Measurements from ENCODE around the gene CD22. TPM values are rescaled to one million over a fixed set of nuclear protein-coding genes. Genes with fewer than 3 reads are reported as not detected.

CD22 gene
- total and polyA plus RNA-seq, 4 donors: 0.15 to 4.1 (median 1.3) TPM

DNA sequence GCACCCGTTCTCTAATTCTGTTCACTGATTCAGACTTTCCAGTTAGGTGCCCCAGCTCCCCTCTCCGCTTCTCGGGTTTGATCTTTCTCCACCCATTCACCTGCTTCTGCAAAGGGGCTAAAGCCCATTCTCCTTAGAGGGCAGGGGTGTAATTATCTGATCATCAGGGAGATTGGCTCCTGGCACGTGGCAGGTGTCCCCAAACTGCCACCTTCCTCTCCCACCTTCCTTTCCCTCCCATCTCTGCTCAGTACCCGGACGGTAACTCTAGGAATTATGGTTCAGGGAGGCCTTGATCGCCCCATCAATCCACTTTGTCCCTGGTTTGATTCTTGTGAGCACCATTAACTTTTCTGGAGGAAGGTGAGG lies 18.9 kb downstream of the CD22 start:
- no peak for DNase-seq (ENCODE audit: low spot score)
- Histone ChIP-seq H3K9ac (ENCODE audit: low read depth in 1 of 2, low read length in 2 of 2) (no peak overlapping the region), H3K4me3 (ENCODE audit: low read depth in 1 of 3, low read length in 3 of 3) (no peak overlapping the region), H3K27me3 (ENCODE audit: control insufficient read depth in 4 of 4, insufficient read depth in 4 of 4, low read length in 3 of 4) (peaks cover 0 to 3% (median 0%) of the 10 kb centered on the region in 4 donors), H3K9me3 (ENCODE audit: control insufficient read depth in 4 of 4, low read length in 3 of 4) (no peaks in the 10 kb centered on the region), H3K4me1 (ENCODE audit: control insufficient read depth in 4 of 4, insufficient read depth in 4 of 4, low read length in 3 of 4) (peaks cover 0 to 2% (median 1%) of the 10 kb centered on the region in 4 donors), H3K36me3 (ENCODE audit: control insufficient read depth in 4 of 4, insufficient read depth in 3 of 4, low read depth in 1 of 4, low read length in 3 of 4) (no peaks in the 10 kb centered on the region), H3K27ac (ENCODE audit: low read depth in 1 of 2, low read length in 2 of 2) (no peak overlapping the region)
- WGBS: 80% methylated on average over 7 of the region's 7 CpGs
- TF ChIP-seq, protein P1, sequence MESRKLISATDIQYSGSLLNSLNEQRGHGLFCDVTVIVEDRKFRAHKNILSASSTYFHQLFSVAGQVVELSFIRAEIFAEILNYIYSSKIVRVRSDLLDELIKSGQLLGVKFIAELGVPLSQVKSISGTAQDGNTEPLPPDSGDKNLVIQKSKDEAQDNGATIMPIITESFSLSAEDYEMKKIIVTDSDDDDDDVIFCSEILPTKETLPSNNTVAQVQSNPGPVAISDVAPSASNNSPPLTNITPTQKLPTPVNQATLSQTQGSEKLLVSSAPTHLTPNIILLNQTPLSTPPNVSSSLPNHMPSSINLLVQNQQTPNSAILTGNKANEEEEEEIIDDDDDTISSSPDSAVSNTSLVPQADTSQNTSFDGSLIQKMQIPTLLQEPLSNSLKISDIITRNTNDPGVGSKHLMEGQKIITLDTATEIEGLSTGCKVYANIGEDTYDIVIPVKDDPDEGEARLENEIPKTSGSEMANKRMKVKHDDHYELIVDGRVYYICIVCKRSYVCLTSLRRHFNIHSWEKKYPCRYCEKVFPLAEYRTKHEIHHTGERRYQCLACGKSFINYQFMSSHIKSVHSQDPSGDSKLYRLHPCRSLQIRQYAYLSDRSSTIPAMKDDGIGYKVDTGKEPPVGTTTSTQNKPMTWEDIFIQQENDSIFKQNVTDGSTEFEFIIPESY (IDR thresholded peaks at IDR 0.05): no peak
- TF ChIP-seq TAF1 (conservative IDR thresholded peaks at IDR 0.05) (no peak), HNF4A (conservative IDR thresholded peaks at IDR 0.05) (no peak), FOXA2 (IDR thresholded peaks at IDR 0.05) (no peak), SP1 (IDR thresholded peaks at IDR 0.05) (no peak)

DNA sequence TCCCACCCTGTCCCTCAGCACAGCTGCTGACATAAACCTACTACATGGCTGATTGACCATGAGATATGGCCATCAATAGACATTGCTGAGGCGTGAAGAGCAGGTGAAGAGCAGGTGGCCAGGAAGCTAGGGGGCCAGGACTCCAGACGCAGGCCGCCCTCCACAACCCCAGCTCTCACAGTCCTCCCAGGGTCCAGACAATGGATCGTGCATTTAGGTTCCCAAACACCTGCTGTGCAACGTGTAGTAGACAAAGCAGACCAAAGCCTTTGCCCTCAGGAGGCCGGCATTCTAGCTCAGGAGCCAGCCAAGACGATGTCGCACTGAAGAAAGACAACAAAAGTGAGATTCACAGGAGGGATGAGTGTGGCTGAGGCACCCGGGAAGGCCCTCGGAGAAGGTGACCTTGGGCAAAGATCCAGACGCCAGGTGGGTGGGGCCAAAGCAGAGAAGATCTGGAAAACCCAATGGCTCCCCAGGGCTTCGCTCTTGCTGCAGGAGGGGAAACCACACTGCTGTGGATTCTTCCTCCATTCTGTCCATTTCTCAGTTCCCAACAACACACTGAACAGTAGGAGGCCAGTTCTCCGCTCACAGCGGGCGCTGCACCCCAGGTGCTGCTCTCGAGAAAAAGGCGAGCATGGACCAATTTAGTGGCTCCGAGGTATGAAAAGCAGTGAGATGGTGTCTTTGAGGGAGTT lies 20.1 kb downstream of the CD22 start:
- 86% methylated on average over 18 of the region's 18 CpGs for WGBS

GRCh38 chr19:35349614-35350521 lies 20.9 kb downstream of the CD22 start:
- Histone ChIP-seq H3K4me3 (ENCODE audit: low read depth in 1 of 3, low read length in 3 of 3) (no peak overlapping the region), H3K9me3 (ENCODE audit: control insufficient read depth in 4 of 4, low read length in 3 of 4) (no peaks in the 10 kb centered on the region), H3K4me1 (ENCODE audit: control insufficient read depth in 4 of 4, insufficient read depth in 4 of 4, low read length in 3 of 4) (peaks cover 0 to 3% (median 2%) of the 10 kb centered on the region in 4 donors), H3K36me3 (ENCODE audit: control insufficient read depth in 4 of 4, insufficient read depth in 3 of 4, low read depth in 1 of 4, low read length in 3 of 4) (no peaks in the 10 kb centered on the region), H3K27me3 (ENCODE audit: control insufficient read depth in 4 of 4, insufficient read depth in 4 of 4, low read length in 3 of 4) (peaks cover 0 to 3% (median 0%) of the 10 kb centered on the region in 4 donors), H3K27ac (ENCODE audit: low read depth in 1 of 2, low read length in 2 of 2) (no peak overlapping the region), H3K9ac (ENCODE audit: low read depth in 1 of 2, low read length in 2 of 2) (no peak overlapping the region)
- no peak for DNase-seq (ENCODE audit: low spot score)
- 89% methylated on average over 17 of the region's 17 CpGs for whole genome bisulfite sequencing
- TF ChIP-seq REST (IDR thresholded peaks at IDR 0.05) (no peak), GABPA (IDR thresholded peaks at IDR 0.05 in 1 of 2, conservative IDR thresholded peaks at IDR 0.05 in 1 of 2) (no peak), TAF1 (conservative IDR thresholded peaks at IDR 0.05) (no peak), FOXA1 (IDR thresholded peaks at IDR 0.05) (no peak), HNF4A (conservative IDR thresholded peaks at IDR 0.05) (no peak), EGR1 (IDR thresholded peaks at IDR 0.05; ENCODE audit: low read depth in 2 of 2) (no peak), FOXA2 (IDR thresholded peaks at IDR 0.05) (no peak), YY1 (IDR thresholded peaks at IDR 0.05) (no peak), SP1 (IDR thresholded peaks at IDR 0.05) (no peak), NR2F2 (IDR thresholded peaks at IDR 0.05) (no peak), RAD21 (IDR thresholded peaks at IDR 0.05) (no peak), HNF4G (IDR thresholded peaks at IDR 0.05) (no peak), RXRA (IDR thresholded peaks at IDR 0.05) (no peak)
- TF ChIP-seq, protein P2, sequence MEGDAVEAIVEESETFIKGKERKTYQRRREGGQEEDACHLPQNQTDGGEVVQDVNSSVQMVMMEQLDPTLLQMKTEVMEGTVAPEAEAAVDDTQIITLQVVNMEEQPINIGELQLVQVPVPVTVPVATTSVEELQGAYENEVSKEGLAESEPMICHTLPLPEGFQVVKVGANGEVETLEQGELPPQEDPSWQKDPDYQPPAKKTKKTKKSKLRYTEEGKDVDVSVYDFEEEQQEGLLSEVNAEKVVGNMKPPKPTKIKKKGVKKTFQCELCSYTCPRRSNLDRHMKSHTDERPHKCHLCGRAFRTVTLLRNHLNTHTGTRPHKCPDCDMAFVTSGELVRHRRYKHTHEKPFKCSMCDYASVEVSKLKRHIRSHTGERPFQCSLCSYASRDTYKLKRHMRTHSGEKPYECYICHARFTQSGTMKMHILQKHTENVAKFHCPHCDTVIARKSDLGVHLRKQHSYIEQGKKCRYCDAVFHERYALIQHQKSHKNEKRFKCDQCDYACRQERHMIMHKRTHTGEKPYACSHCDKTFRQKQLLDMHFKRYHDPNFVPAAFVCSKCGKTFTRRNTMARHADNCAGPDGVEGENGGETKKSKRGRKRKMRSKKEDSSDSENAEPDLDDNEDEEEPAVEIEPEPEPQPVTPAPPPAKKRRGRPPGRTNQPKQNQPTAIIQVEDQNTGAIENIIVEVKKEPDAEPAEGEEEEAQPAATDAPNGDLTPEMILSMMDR (IDR thresholded peaks at IDR 0.05; ENCODE audit: low read depth, low read length, missing input control): no peak

More for the DNA sequence above, 20.1 kb downstream of the CD22 start:
- H3K36me3 ChIP-seq (ENCODE audit: control insufficient read depth in 4 of 4, insufficient read depth in 3 of 4, low read depth in 1 of 4, low read length in 3 of 4): no peaks in the 10 kb centered on the region
- DNase-seq (ENCODE audit: low spot score): no peak
- no peak overlapping the region for H3K9ac ChIP-seq (ENCODE audit: low read depth in 1 of 2, low read length in 2 of 2)
- H3K4me3 ChIP-seq (ENCODE audit: low read depth in 1 of 3, low read length in 3 of 3): no peak overlapping the region
- TF ChIP-seq, protein P3, sequence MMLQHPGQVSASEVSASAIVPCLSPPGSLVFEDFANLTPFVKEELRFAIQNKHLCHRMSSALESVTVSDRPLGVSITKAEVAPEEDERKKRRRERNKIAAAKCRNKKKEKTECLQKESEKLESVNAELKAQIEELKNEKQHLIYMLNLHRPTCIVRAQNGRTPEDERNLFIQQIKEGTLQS (IDR thresholded peaks at IDR 0.05): no peak
- TF ChIP-seq RAD21 (IDR thresholded peaks at IDR 0.05) (no peak), HNF4A (conservative IDR thresholded peaks at IDR 0.05) (no peak)
- H3K27me3 ChIP-seq (ENCODE audit: control insufficient read depth in 4 of 4, insufficient read depth in 4 of 4, low read length in 3 of 4): peaks cover 0 to 3% (median 0%) of the 10 kb centered on the region in 4 donors
- H3K27ac ChIP-seq (ENCODE audit: low read depth in 1 of 2, low read length in 2 of 2): no peak overlapping the region
- peaks cover 0 to 3% (median 2%) of the 10 kb centered on the region in 4 donors for H3K4me1 ChIP-seq (ENCODE audit: control insufficient read depth in 4 of 4, insufficient read depth in 4 of 4, low read length in 3 of 4)
- H3K9me3 ChIP-seq (ENCODE audit: control insufficient read depth in 4 of 4, low read length in 3 of 4): no peaks in the 10 kb centered on the region
